OCI-LY1 (cell line): ENCODE measurements around the gene GOLGA6L10.
"Not testable (repeated sequence)": the region's sequence is repeated elsewhere in the genome, so short reads cannot be mapped to it uniquely, and the experiment has no call there.

ENCODE experiments used
- H2AFZ ChIP-seq: fragments of 200-600 bp; sonication (generic), shearing (Covaris generic); 2 replicates; pipeline ENCODE4 v1.6.0; 2014; ENCODE audit warnings: antibody characterized with exemption, mild to moderate bottlenecking, low read length
- H3F3A ChIP-seq: fragments of 200-600 bp; sonication (generic), shearing (Covaris generic); 2 replicates; pipeline ENCODE4 v1.6.0; 2014; ENCODE audit warnings: mild to moderate bottlenecking, antibody characterized with exemption, low read length, moderate library complexity; ENCODE audit not compliant: insufficient read depth
- H3K27ac ChIP-seq: fragments of 200-600 bp; sonication (generic); 2 replicates; pipeline ENCODE4 v1.5.1; 2014; ENCODE audit warnings: low read length, mixed run types, mild to moderate bottlenecking, low read depth; ENCODE audit not compliant: poor library complexity, severe bottlenecking
- H3K27me3 ChIP-seq: fragments of 200-600 bp; sonication (generic); 2 replicates; pipeline ENCODE4 v1.6.0; 2014; ENCODE audit warnings: antibody characterized with exemption, mild to moderate bottlenecking, low read length, moderate library complexity; ENCODE audit not compliant: insufficient read depth
- H3K36me3 ChIP-seq: fragments of 200-600 bp; sonication (generic); 2 replicates; pipeline ENCODE4 v1.6.1; 2014; ENCODE audit warnings: mild to moderate bottlenecking, antibody characterized with exemption, low read length, moderate library complexity, mixed read lengths; ENCODE audit not compliant: insufficient read depth
- H3K4me1 ChIP-seq: fragments of 200-600 bp; sonication (generic); 2 replicates; pipeline ENCODE4 v1.5.1; 2014; ENCODE audit warnings: mild to moderate bottlenecking, low read length, moderate library complexity; ENCODE audit not compliant: insufficient read depth, severe bottlenecking
- H3K4me2 ChIP-seq: fragments of 200-600 bp; sonication (generic), shearing (Covaris generic); 2 replicates; pipeline ENCODE4 v1.6.1; 2014; ENCODE audit warnings: low read length
- H3K4me3 ChIP-seq: fragments of 200-600 bp; sonication (generic); 2 replicates; pipeline ENCODE4 v1.5.1; 2014; ENCODE audit warnings: low read length, low read depth, mild to moderate bottlenecking, mixed read lengths; ENCODE audit not compliant: poor library complexity, severe bottlenecking
- H3K79me2 ChIP-seq: fragments of 200-600 bp; shearing (Covaris generic); 2 replicates; pipeline ENCODE4 v1.6.1; 2016; ENCODE audit warnings: mixed run types, low read length, mixed read lengths; ENCODE audit not compliant: insufficient read depth
- H3K9ac ChIP-seq: fragments of 200-600 bp; sonication (generic), shearing (Covaris generic); 2 replicates; pipeline ENCODE4 v1.6.1; 2014; ENCODE audit warnings: mild to moderate bottlenecking, low read length, mixed read lengths
- H3K9me2 ChIP-seq: fragments of 200-600 bp; sonication (generic), shearing (Covaris generic); 2 replicates; pipeline ENCODE4 v1.6.1; 2014; ENCODE audit warnings: low read depth, mild to moderate bottlenecking, low read length, mixed read lengths
- H3K9me3 ChIP-seq: fragments of 200-600 bp; shearing (Covaris generic); 2 replicates; pipeline ENCODE4 v1.6.1; 2014; ENCODE audit warnings: low read length, mixed read lengths
- H4K20me1 ChIP-seq: fragments of 200-600 bp; sonication (generic), shearing (Covaris generic); 2 replicates; pipeline ENCODE4 v1.6.0; 2016; ENCODE audit warnings: mild to moderate bottlenecking, low read length; ENCODE audit not compliant: insufficient read depth
- CTCF ChIP-seq: fragments of 200-600 bp; sonication (generic), shearing (Covaris generic); IDR thresholded peaks from 2 replicates; pipeline ENCODE4 v1.5.1; 2017; ENCODE audit warnings: mild to moderate bottlenecking, antibody characterized with exemption, low read length, moderate library complexity, mixed read lengths
- EZH2 ChIP-seq: fragments of 200-600 bp; sonication (generic), shearing (Covaris generic); IDR thresholded peaks from 2 replicates; pipeline ENCODE4 v1.8.0; 2017; ENCODE audit warnings: borderline replicate concordance, mixed run types, mild to moderate bottlenecking, antibody characterized with exemption, low read length, moderate library complexity, mixed read lengths

Gene GOLGA6L10

GRCh38 chr15:82315519-82316246 lies 33.6 kb downstream of the GOLGA6L10 start:
- TF ChIP-seq EZH2, result no peak
- no peak overlapping the region for H3K9ac ChIP-seq
- no peak overlapping the region for H3K4me3 ChIP-seq
- H3F3A ChIP-seq, result no peaks in the 10 kb centered on the region
- no peaks in the 10 kb centered on the region for H3K27me3 ChIP-seq
- no peaks in the 10 kb centered on the region for H3K9me3 ChIP-seq
- no peaks in the 10 kb centered on the region for H3K9me2 ChIP-seq
- H2AFZ ChIP-seq, result no peak overlapping the region
- H3K36me3 ChIP-seq, result no peaks in the 10 kb centered on the region
- H3K4me1 ChIP-seq, result no peaks in the 10 kb centered on the region
- H4K20me1 ChIP-seq, result no peaks in the 10 kb centered on the region
- no peak overlapping the region for H3K4me2 ChIP-seq
- no peaks in the 10 kb centered on the region for H3K79me2 ChIP-seq
- H3K27ac ChIP-seq, result no peak overlapping the region

- Histone ChIP-seq H3K27me3 (no peaks in the 10 kb centered on the region), H3K9me2 (no peaks in the 10 kb centered on the region), H3K4me1 (no peaks in the 10 kb centered on the region), H3K4me2 (no peak overlapping the region), H2AFZ (no peak overlapping the region), H3K36me3 (no peaks in the 10 kb centered on the region), H3K9me3 (no peaks in the 10 kb centered on the region), H3F3A (no peaks in the 10 kb centered on the region), H3K4me3 (no peak overlapping the region), H3K79me2 (no peaks in the 10 kb centered on the region), H3K9ac (no peak overlapping the region), H4K20me1 (no peaks in the 10 kb centered on the region), H3K27ac (no peak overlapping the region)
- no peak for TF ChIP-seq EZH2
- TF ChIP-seq CTCF, result no peak
These were observed 34.3 kb downstream of the GOLGA6L10 start for GRCh38 chr15:82314769-82315518.

GRCh38 chr15:82313951-82314768 lies 35.1 kb downstream of the GOLGA6L10 start:
- not testable (repeated sequence) for H3K79me2 ChIP-seq, H3K9me3 ChIP-seq, H3K4me2 ChIP-seq, H3K27me3 ChIP-seq, H3F3A ChIP-seq, H3K9me2 ChIP-seq, H3K27ac ChIP-seq, H3K9ac ChIP-seq, H3K36me3 ChIP-seq, H2AFZ ChIP-seq, H3K4me1 ChIP-seq, H3K4me3 ChIP-seq, H4K20me1 ChIP-seq

GRCh38 chr15:82313446-82313845 lies 35.8 kb downstream of the GOLGA6L10 start:
- TF ChIP-seq EZH2, result no peak
- H3K9me2 ChIP-seq, result no peaks in the 10 kb centered on the region
- no peaks in the 10 kb centered on the region for H3K36me3 ChIP-seq
- no peak overlapping the region for H3K4me2 ChIP-seq
- H3K27ac ChIP-seq, result no peak overlapping the region
- H3K4me3 ChIP-seq, result no peak overlapping the region
- H3K4me1 ChIP-seq, result no peaks in the 10 kb centered on the region
- no peaks in the 10 kb centered on the region for H3K79me2 ChIP-seq
- no peaks in the 10 kb centered on the region for H3F3A ChIP-seq
- H4K20me1 ChIP-seq, result no peaks in the 10 kb centered on the region
- H2AFZ ChIP-seq, result no peak overlapping the region
- H3K27me3 ChIP-seq, result no peaks in the 10 kb centered on the region
- no peak overlapping the region for H3K9ac ChIP-seq
- no peaks in the 10 kb centered on the region for H3K9me3 ChIP-seq
